ENCODE results near the gene PRR16.

PRR16 gene

DNA sequence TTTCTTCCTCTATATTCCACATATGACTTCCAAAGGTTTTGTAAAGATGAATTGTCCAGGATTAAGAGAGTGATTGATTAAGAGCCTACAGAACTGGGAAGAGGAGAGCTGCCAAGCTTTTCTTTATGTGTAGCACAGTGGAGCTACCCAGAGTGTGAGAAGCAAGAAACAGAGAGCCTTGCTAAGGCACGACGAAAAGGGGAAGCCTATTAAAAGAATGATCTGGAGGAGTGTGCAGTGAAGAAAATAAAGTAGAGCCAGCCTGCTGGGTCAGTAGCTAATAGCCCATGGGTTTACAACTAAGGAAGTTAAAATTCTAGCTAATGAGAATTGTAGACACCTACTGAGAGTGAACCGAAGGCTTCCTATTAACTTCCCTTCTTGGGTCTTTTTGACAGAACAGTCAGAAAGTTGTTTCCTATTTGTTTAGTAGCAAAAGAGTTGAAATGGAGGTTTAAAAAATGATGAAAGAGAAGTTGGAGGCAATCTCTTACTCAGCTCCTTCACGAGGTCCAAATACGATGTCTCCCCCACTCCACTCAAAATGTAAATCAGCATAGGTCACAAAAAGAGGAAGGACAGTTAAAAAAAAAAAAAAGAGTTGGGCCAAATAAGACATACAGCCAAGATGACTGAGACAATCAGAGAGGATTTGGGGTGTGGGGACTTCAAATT is 957 bp upstream of the PRR16 start:
- no peak for DNase-seq (ENCODE audit: low read depth in 2 of 2)

DNA sequence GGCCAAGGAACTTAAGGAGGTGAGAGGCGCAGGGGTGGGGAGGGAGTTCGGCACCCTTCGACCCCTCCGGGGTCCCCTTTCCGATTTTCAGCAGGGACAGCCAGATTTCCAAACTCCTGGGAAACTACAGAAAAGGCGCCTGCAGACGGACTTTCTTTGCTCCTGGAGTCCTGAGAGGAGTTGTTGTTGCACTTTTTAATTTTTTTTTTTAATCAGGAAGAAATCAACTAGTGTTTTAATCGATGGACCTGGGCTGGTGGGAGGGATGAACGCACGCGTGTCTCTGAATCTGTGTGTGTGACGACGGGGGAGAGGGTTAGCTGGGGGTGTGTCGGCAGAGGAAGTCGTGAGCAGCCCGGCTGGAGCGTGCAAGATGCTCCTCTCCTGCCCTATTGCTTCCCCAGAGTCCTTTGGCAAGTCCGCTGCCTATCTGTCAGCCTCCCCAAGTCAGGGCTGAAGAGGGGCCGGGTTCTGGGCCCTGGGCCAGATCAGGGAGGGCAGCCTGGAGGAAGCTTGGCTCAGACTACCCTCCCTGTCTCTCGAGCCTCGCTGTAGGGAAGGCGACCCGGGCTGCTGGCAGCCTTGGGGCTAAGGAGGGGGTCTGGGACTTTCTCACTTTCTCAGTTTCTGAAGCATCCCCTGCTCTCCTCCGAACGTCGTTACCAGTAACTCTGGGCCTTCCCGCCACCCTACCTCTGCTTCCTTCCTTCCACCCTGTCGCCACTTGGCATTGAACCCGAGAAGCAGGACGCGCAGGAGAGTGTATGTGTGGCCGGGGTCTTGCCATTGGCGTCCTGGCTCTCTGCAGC is 731 bp downstream of the PRR16 start:
- DNase-seq (ENCODE audit: low read depth in 2 of 2): no peak

DNA sequence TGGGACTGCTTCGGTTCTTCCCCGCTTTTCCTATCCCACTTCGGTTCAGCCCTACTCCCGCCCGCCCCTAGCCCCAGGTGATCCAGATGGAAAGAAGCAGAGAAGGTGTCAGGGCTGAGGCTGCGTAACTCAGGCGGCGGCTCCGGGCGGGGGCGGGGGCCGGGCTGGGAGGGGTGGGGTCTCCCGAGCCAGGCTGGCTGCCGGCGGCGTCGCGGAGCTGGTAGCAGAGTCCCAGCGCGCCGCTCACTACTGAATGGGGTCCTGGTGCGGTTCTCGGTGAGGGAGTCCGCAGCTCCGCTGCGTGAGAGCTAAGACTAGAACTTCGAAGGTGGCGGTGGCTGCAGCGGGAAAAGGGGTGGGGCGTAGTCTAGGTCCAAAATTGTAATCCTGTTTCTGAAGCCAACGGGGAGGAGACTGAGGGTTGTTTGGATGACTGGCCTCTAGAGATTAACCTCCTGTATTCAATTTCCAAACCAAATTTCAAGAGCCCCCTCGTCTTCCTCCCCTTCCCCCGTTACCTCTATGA is 1.4 kb downstream of the PRR16 start:
- no peak for DNase-seq (ENCODE audit: low read depth in 2 of 2)

DNA sequence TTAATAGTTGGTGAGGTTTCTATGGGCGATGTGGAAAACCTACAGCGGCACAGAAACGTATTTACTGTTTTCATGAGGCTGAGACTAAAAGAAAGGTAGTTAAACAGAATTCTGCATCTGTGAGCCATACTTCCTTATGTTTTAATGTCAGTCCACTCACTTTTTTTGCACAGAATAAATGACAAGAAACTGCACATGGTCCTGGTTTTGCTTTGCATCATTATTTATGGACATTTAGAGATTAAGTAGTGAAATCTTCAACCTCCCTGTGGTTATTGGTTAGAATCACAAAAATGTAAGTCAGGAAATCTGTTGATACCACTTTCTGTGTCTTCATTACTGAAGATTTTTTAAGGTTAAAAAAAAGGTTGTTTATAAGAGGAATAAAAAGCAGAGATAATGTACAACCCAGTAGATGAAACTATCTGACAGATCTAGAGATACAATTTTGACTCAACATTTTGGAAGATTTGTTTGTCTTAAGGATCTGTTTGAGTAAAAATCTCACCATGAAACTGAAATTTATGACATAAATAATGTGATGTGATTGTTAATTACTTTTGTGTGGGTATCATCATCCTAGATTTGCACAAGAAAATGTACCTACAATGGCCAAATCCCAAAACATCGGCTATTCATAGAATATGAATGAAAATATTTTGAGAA is 2.4 kb downstream of the PRR16 start:
- DNase-seq (ENCODE audit: low read depth in 2 of 2): no peak

DNA sequence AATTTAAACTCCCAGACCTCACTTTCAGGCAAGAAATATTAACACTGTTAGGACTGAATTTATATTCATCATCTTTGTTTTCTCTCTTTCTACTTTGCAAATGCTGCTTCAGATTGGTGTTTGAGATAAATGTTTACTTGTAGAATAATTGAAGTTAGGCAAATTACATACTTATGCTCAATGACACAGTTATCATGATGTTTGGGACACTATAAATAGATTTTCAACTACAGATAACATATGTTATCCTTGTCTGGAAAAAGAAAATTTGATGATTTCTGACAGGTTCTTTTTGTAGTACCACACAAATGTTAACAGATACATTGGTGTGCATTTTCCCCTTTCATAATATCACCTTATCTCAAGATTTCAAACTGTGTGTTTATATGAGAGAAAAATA is 7.9 kb downstream of the PRR16 start:
- DNase-seq (ENCODE audit: low read depth in 2 of 2): no peak

DNA sequence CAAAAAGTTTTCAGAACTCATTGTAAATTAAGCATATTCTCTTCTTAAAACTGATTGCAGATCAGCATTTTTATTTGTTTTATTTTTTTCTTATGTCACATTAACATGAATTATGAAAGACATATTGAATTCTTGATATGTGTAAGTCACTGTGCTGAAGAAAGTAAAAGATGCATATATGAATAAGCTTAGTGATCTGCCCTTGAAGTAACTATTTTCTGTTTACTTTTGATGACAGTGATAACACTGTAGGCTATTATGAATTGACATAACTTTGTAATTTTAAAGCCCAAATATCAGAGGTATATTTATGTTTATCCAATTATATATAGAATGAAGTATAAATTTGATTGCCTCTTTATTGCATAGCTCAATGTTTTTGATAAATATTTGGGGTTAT is 8.8 kb downstream of the PRR16 start:
- no peak for DNase-seq (ENCODE audit: low read depth in 2 of 2)

DNA sequence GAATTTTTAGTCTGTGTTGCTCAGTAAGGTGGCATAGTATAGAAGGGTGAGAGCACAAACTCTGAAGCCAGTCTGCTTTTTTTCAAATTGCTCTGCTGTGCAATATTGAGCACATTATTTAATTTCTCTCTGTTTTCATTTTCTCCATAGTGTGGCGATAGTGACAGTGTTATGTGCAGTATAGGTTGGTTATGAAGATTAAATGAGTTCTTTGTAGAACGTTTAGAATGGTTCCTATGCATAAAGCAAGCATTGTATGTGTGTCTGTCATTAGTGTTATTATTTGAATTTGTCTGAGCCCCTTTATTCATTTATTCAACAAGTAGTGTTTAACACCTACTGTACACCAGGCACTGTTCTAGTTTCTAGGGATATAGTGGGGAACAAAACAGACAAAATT is 9.2 kb downstream of the PRR16 start:
- no peak for DNase-seq (ENCODE audit: low read depth in 2 of 2)

DNA sequence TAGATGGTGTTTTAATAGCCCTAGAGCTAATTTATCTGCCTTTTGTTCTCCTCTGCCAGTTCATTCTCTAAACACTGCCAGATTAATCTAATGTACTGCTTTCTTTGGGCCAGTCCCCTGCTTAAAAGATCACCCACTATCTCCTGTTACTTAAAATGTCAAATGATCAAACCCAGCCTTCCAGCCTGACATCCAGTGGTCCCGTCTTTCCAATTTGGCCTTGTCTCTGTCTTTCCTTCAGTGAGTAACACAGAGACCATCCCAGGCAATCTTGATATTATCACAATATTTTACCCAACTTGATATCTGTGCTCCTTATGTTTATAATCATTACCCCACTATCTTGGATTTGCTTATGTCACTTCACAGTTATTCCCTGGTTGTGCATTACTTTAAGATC is 12.0 kb downstream of the PRR16 start:
- no peak for DNase-seq (ENCODE audit: low read depth in 2 of 2)

DNA sequence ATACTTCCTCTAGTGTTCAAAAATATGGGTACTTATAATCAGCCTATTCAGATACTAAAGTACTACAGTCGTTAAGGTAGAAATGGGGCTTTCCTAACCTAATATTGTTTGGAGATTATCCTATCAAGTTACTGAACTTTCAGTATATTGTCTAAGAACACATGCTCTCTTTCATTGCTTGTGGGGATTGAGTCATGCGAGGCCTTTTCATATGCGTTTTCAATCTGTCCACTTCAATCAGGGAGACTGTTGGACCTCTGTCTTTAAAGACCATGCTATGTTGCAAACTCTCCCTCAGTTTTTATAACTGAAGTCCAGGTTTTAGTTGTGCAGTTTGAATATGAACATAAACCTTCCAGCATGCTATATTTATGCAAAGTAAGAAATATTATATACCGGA is 15.0 kb downstream of the PRR16 start:
- no peak for DNase-seq (ENCODE audit: low read depth in 2 of 2)

DNA sequence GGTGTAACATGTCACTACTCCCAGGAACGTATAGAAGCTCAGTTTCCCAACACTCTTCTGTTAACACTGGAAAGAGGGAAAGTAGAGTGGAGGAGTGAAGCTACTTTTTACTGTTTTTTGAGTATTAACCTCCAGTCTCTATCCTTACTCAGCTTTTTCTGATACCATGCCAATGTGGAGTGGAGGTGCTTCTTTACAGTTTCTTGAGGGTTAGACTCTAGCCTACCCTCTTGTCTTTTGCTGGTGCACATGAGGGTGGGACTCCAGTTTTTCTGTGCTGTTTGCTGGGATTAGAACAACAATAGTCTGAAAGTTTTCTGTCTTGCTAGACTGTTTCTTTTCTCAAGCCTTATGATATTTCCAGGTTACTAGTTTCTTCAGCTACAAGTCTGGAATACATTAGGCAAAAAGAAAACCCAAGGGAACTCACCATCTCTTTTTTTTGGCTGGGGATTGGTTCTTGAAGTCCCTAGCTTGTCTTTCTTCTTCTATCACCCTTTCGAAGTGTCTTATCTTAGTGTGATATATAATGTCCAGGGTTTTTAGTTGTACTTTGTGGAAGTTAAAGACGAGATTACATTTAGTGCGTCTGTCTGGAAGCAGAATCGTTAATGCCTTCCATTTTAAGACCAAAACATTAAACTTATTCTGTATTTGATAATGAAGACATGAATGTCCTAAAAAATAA is 35.9 kb downstream of the PRR16 start:
- DNase-seq (ENCODE audit: low read depth in 2 of 2): no peak

DNA sequence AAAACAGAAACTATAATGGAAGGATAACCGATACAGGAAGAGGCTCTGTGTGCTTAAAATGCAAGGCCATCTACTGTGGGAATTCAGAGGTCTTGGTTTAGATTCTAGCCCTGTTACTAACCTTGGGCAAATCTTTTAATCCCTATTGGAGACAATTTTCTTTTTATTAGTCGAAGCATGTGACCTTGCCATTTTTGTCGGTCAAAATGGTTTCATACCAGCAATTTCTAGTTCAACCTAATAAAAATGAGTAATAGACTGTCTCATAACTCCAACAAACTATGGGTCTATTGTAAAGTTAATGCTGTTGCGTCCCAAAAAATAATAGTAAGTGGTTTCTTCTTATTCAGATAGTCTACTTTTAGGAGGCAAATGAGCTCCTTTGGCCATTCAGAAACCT is 38.4 kb downstream of the PRR16 start:
- no peak for DNase-seq (ENCODE audit: low read depth in 2 of 2)

DNA sequence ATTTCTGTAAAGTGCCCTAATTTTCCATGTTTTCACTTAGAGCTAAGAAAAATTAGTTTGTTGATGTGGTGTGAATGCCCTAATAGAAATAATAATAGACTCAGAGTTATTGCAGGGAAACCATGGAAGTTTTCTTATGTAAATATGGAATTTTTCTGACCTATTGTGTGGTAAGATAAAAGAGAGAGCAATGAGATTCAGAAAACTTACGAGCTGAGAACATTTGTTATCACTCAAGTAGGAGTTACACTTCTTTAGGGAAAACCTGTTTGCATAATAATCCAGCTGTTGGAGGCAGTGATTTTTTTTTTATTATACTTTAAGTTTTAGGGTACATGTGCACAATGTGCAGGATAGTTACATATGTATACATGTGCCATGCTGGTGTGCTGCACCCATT is 39.2 kb downstream of the PRR16 start:
- no peak for DNase-seq (ENCODE audit: low read depth in 2 of 2)

DNA sequence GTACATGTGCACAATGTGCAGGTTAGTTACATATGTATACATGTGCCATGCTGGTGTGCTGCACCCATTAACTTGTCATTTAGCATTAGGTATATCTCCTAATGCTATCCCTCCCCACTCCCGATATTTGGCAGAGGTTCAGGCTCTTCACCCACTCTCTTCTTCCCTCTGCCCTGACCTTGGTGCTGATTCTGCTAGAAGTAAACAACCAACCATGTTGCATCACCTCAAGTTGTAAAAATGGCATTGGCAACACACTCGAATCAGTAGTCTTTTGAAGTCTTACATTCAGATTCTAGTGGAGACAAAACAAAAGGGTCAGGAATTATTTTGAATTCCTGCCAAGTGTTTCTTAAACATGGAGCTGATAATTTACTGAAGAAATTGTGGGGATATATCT is 40.0 kb downstream of the PRR16 start:
- no peak for DNase-seq (ENCODE audit: low read depth in 2 of 2)

DNA sequence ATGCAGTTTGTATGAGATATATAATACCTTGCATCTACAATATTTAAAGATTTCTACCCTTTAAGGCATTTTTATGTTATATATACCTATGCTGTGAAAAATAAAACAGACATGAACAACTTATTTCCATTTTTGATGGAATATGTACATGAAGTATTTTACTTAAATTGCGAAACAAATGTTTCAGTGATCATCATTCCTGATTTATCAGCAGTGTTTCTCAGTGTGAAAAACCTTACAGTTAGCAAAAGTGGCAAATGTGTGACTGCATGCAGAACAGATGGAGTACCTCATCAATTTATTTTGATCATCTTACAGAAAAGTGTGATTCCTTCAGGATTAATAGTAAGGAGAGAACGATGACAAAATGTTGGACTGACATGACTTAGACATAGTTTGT is 43.1 kb downstream of the PRR16 start:
- DNase-seq (ENCODE audit: low read depth in 2 of 2): no peak

DNA sequence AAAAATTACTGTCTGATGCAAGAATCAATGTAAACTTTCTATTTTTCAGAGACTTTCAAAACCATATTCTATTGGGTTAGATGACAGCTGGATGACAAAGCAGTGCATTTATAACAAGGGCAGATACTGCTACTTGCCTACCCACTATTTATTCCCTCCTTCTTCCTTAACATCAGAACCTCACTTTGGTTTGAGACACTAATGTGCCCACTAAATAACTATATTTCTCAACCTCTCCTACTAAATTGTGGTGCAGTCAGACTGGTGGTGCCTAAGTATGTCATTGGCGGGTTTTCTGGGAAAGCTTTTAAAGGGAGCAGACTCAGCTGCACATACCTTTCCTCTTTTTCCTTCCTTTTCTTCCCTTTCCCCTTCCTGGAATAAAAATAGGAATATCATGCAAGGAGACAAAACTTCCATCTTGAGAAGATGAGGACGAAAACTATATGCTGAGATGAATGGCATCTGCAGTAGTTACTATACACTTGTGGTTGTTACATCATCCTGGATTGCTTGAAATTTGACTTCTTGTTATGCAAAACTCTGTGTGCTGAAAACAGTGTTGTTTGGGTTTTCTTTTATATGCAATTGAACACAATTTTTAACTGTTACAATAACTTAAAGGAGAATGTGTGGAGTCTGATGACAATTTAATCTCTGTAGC is 43.8 kb downstream of the PRR16 start:
- DNase-seq (ENCODE audit: low read depth in 2 of 2): no peak

DNA sequence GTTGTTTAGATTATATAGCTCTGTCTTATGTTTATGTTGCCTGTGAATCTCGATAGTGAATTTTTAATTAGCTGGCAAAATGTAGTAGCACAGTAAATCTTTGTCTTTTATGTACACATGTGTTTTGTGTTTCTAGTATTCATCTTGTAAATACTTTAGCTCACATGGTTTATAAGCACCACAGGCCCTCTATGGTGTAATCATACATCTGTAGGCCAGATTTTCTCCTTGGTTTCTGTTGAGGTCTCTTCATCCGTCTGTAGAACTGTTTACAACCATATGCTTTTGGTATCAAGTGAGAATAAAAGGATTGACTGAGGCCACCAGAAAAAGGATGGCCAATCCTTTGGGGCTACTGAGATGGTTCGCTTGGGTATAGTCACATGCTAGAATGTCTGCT is 45.0 kb downstream of the PRR16 start:
- DNase-seq (ENCODE audit: low read depth in 2 of 2): no peak

DNA sequence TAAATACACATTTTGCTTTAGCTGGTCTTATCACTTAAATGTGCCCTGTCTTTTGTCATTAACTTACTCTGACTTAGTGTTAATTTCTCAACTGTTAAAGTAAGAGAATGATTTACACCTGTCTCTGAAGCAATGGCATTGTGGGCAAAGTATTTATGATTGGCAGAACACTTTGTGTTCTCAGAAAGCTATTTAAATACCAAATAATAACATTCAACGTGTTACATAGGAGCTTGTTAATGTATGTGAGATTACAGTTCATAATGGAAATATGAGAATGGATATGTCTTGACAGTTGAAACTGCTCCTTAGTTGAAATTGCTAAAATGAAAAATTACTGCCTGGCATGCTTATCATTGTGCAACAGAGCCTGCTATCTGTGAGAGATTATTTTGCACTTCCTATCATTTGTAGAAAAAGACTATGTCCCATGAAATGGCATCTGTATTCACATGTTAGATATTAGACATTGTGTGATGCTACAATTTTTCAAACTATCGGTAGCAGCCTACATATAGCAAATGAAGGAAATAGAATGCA is 46.1 kb downstream of the PRR16 start:
- DNase-seq (ENCODE audit: low read depth in 2 of 2): no peak

DNA sequence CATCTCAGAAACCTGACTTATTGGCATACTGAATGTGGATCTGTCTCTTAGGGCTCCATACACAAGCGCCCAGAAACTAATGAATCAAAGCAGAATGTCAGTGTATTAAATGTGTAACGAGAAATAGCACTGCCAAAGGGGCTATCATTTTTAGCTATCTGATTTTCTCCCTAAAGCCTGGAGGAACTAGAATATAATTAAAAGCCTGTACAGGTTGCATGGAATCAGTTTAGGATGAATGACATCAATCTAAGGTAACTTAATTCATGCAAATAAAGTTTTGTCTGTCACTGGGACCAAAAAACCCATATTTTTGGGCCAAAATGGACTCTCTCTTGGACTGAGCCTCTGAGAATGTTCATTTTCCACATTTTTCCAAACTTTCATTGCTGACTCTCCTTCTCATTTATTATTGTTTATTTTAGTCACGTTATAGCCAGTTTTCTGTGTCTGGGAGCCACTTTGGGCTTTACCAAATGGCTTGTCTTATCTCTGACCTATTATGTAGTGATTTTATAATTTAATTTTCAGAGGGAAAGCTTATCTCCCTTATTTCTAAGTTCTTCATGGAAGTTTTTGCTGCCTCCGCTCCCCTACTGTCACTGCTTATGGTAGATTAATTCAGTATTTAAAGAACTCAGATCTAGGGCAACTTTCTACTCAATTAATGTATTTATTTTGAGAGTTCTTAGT is 47.0 kb downstream of the PRR16 start:
- DNase-seq (ENCODE audit: low read depth in 2 of 2): no peak

DNA sequence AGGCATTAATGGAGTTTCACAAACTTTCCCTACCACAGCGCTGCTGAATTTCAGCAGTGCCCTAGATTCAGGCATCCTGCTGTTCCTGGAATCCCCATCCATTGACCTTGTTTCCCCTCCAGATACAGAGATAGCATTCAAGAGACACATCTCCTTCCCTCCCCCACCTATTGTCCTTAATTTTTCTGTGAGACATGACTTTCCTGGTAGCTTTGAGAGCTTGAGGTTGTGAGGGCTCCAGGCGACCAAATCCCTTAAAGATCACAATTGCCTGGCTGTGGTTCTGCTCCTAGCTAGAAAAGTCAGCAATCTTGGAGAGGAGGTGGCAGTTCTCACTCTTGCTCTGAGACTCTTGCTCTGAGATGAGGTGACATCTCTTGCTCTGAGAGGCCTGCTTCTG is 48.0 kb downstream of the PRR16 start:
- DNase-seq (ENCODE audit: low read depth in 2 of 2): no peak

DNA sequence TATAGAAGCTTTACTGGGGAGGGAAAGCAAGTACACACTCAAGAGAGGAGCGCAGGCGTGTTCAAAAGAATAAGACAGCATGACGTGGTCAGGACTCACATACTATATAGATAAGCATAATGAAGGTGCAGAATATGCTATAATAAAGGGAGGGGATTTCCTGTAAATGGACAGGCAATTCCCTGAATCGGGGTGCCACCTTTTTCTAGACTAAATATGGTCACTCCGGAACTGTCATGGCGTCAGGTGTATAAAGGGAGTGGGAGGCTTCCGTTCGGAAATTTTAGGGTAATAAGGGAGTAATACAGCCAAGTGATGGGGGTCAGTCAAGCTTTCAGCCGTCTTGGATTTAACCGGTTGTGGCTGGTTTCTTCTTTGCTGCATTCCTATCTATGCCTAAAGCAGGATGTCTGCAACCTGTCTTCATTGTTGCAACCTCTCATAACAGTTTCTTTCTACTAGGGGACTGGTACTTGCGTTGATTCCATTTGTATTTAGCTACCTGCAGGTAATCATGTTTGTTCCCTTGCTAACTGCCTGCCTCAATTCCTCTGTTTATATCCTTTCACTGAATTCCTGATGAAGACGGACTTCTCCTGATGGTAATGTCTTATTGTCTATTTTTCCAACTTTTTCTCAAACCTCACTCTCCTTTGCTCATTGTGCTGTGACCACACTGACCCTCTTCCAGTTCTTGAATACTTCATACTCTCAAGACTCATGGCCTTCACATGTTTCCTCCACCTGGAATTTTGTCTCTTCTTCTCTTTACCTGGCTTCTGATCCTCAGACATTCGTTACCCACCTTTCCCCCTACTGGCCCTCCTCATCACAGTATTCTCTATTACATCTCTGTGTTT is 48.9 kb downstream of the PRR16 start:
- no peak for DNase-seq (ENCODE audit: low read depth in 2 of 2)
